HG02642 (cell line): ENCODE results near the gene AKAP13.
"Not testable (repeated sequence)": the region's sequence is repeated elsewhere in the genome, so short reads cannot be mapped to it uniquely, and the experiment has no call there.

Experiments
- ATAC-seq: cut with Tn5 transposase; IDR thresholded peaks from one replicate; pipeline ENCODE4 v1.9.1; 2021; ENCODE audit warnings: mild to moderate bottlenecking; ENCODE audit not compliant: unreplicated experiment, poor library complexity

Gene AKAP13

GRCh38 chr15:85472349-85472748, 91.9 kb downstream of the AKAP13 start:
- ATAC-seq = no peak

GRCh38 chr15:85473455-85473854, 93.1 kb downstream of the AKAP13 start:
- ATAC-seq = no peak

GRCh38 chr15:85474700-85475316, 94.4 kb downstream of the AKAP13 start:
- peak; percentile 55 for ATAC-seq

- peak; percentile 24 for ATAC-seq
Measured at GRCh38 chr15:85475317-85475701, 94.9 kb downstream of the AKAP13 start.

- peak; percentile 21 for ATAC-seq
Measured at GRCh38 chr15:85475711-85476110, 95.3 kb downstream of the AKAP13 start.

GRCh38 chr15:85477061-85477460, 96.7 kb downstream of the AKAP13 start:
- no peak for ATAC-seq

GRCh38 chr15:85477730-85478129, 97.3 kb downstream of the AKAP13 start:
- ATAC-seq = no peak

GRCh38 chr15:85479071-85479647, 98.8 kb downstream of the AKAP13 start:
- no peak for ATAC-seq

- no peak for ATAC-seq
Measured at GRCh38 chr15:85480923-85481322, 100.5 kb downstream of the AKAP13 start.

- not testable (repeated sequence) for ATAC-seq
Measured at GRCh38 chr15:85481543-85481942, 101.1 kb downstream of the AKAP13 start.

GRCh38 chr15:85482894-85483293, 102.5 kb downstream of the AKAP13 start:
- ATAC-seq = no peak

- ATAC-seq = not testable (repeated sequence)
Measured at GRCh38 chr15:85483955-85484354, 103.6 kb downstream of the AKAP13 start.

- not testable (repeated sequence) for ATAC-seq
Measured at GRCh38 chr15:85484923-85485322, 104.5 kb downstream of the AKAP13 start.

GRCh38 chr15:85485956-85486567, 105.7 kb downstream of the AKAP13 start:
- peak; percentile 83 for ATAC-seq

- ATAC-seq = not testable (repeated sequence)
Measured at GRCh38 chr15:85487796-85488195, 107.4 kb downstream of the AKAP13 start.

GRCh38 chr15:85488997-85489396, 108.6 kb downstream of the AKAP13 start:
- no peak for ATAC-seq

GRCh38 chr15:85489773-85490493, 109.5 kb downstream of the AKAP13 start:
- no peak for ATAC-seq

- no peak for ATAC-seq
Measured at GRCh38 chr15:85490856-85491255, 110.5 kb downstream of the AKAP13 start.

- ATAC-seq = no peak
Measured at GRCh38 chr15:85491691-85492090, 111.3 kb downstream of the AKAP13 start.

- ATAC-seq = no peak
Measured at GRCh38 chr15:85492406-85492805, 112.0 kb downstream of the AKAP13 start.

- no peak for ATAC-seq
Measured at GRCh38 chr15:85493260-85493659, 112.9 kb downstream of the AKAP13 start.
